Neural cell (in vitro differentiated cells): ENCODE measurements around the gene IVNS1ABP. TPM values are rescaled to one million over a fixed set of nuclear protein-coding genes. Genes with fewer than 3 reads are reported as not detected.

ENCODE experiments used
- H2AFZ ChIP-seq: fragments of 200-600, 300-800 bp; sonication (generic), shearing (Covaris generic); 2 replicates; pipeline ENCODE4 v1.6.0; 2014; ENCODE audit warnings: low read depth, mild to moderate bottlenecking, antibody characterized with exemption, low read length, moderate library complexity
- H3F3A ChIP-seq: fragments of 200-600 bp; shearing (Covaris generic); 2 replicates; pipeline ENCODE4 v1.6.1; 2016; ENCODE audit warnings: mild to moderate bottlenecking, moderate library complexity, mixed read lengths, antibody characterized with exemption, low read length; ENCODE audit not compliant: insufficient read depth, poor library complexity, severe bottlenecking
- H3K27ac ChIP-seq: fragments of 200-600, 300-800 bp; sonication (generic), shearing (Covaris generic); 2 replicates; pipeline ENCODE4 v1.5.1; 2014; ENCODE audit warnings: mild to moderate bottlenecking, low read length, moderate library complexity
- H3K27me3 ChIP-seq: fragments of 300-800, 200-600 bp; sonication (generic), shearing (Covaris generic); 2 replicates; pipeline ENCODE4 v1.6.0; 2014; ENCODE audit warnings: mild to moderate bottlenecking, low read depth, low read length, moderate library complexity; ENCODE audit not compliant: insufficient read depth
- H3K36me3 ChIP-seq: fragments of 300-800, 200-600 bp; sonication (generic), shearing (Covaris generic); 2 replicates; pipeline ENCODE4 v1.5.1; 2014; ENCODE audit warnings: mild to moderate bottlenecking, antibody characterized with exemption, low read length, moderate library complexity; ENCODE audit not compliant: insufficient read depth
- H3K4me2 ChIP-seq: fragments of 300-800, 200-600 bp; sonication (generic), shearing (Covaris generic); 2 replicates; pipeline ENCODE4 v1.6.0; 2014; ENCODE audit warnings: mild to moderate bottlenecking, low read length
- H3K4me3 ChIP-seq: fragments of 300-800, 200-600 bp; sonication (generic), shearing (Covaris generic); 2 replicates; pipeline ENCODE4 v1.5.1; 2014; ENCODE audit warnings: mild to moderate bottlenecking, low read length, moderate library complexity
- H3K79me2 ChIP-seq: fragments of 200-600 bp; shearing (Covaris generic); replicated peaks from 2 replicates; pipeline ENCODE4 v1.6.0; 2014; ENCODE audit warnings: mild to moderate bottlenecking, low read length, moderate library complexity; ENCODE audit not compliant: insufficient read depth
- H3K9ac ChIP-seq: fragments of 300-800, 200-600 bp; sonication (generic), shearing (Covaris generic); 2 replicates; pipeline ENCODE4 v1.6.1; 2016; ENCODE audit warnings: mild to moderate bottlenecking, low read length, mixed read lengths
- H3K9me2 ChIP-seq: fragments of 200-600 bp; shearing (Covaris generic); 2 replicates; pipeline ENCODE4 v1.6.1; 2016; ENCODE audit warnings: mild to moderate bottlenecking, low read length, mixed read lengths; ENCODE audit not compliant: insufficient read depth
- H3K9me3 ChIP-seq: fragments of 200-600, 300-800 bp; sonication (generic), shearing (Covaris generic); 2 replicates; pipeline ENCODE4 v1.6.1; 2016; ENCODE audit warnings: mild to moderate bottlenecking, mixed run types, low read length, moderate library complexity, mixed read lengths
- H4K20me1 ChIP-seq: fragments of 200-600 bp; shearing (Covaris generic); 2 replicates; pipeline ENCODE4 v1.6.1; 2016; ENCODE audit warnings: mild to moderate bottlenecking, mixed run types; ENCODE audit not compliant: insufficient read depth
- EP300 ChIP-seq: fragments of 450-650 bp; conservative IDR thresholded peaks from 2 replicates; pipeline ENCODE4 v1.6.1; 2014; ENCODE audit warnings: antibody characterized with exemption, mild to moderate bottlenecking, moderate library complexity; ENCODE audit not compliant: poor library complexity, severe bottlenecking
- EZH2 ChIP-seq: fragments of 200-600, 300-800 bp; shearing (Covaris generic), sonication (generic); IDR thresholded peaks from 2 replicates; pipeline ENCODE4 v1.6.1; 2014; ENCODE audit warnings: antibody characterized with exemption, low read length, borderline replicate concordance, mild to moderate bottlenecking; ENCODE audit not compliant: insufficient read depth, poor library complexity, severe bottlenecking
- MXI1 ChIP-seq: fragments of 450-650 bp; conservative IDR thresholded peaks from 2 replicates; pipeline ENCODE4 v1.6.1; 2014; ENCODE audit warnings: antibody characterized with exemption, mild to moderate bottlenecking; ENCODE audit not compliant: poor library complexity, severe bottlenecking
- POLR2AphosphoS5 ChIP-seq: IDR thresholded peaks from 2 replicates; pipeline ENCODE4 v1.6.1; 2012
- RAD21 ChIP-seq: fragments of 450-650 bp; conservative IDR thresholded peaks from 2 replicates; pipeline ENCODE4 v1.6.1; 2014; ENCODE audit warnings: antibody characterized with exemption, mild to moderate bottlenecking, moderate library complexity
- SMC3 ChIP-seq: fragments of 450-650 bp; conservative IDR thresholded peaks from 2 replicates; pipeline ENCODE4 v1.6.1; 2014; ENCODE audit warnings: antibody characterized with exemption, mild to moderate bottlenecking, moderate library complexity; ENCODE audit not compliant: poor library complexity
- TAF1 ChIP-seq: IDR thresholded peaks from 2 replicates; pipeline ENCODE4 v1.6.1; 2012; ENCODE audit warnings: low read depth
- polyA plus RNA-seq: library from polyadenylated mRNA; depleted of rRNA; stranded (reverse); fragments of >200 nt; gene quantifications from 2 replicates; pipeline ENCODE4 v1.2.3, GENCODE V29; 2014
- TF ChIP-seq, protein P1 (sequence below): IDR thresholded peaks from 2 replicates; pipeline ENCODE4 v1.6.1; 2012; ENCODE audit warnings: borderline replicate concordance
- TF ChIP-seq, protein P2 (sequence below): fragments of 450-650 bp; IDR thresholded peaks from 2 replicates; pipeline ENCODE4 v1.5.1; 2014; ENCODE audit warnings: antibody characterized with exemption, mild to moderate bottlenecking, moderate library complexity; ENCODE audit not compliant: poor library complexity, severe bottlenecking

The IVNS1ABP gene
- polyA plus RNA-seq, 1 donor from 2014 or later: 208 TPM

- no peaks in the 10 kb centered on the region for H3F3A ChIP-seq
- no peaks in the 10 kb centered on the region for H3K9me2 ChIP-seq
- no peaks in the 10 kb centered on the region for H3K36me3 ChIP-seq
- no peak overlapping the region for H3K4me3 ChIP-seq
- no peak overlapping the region for H3K27ac ChIP-seq
- TF ChIP-seq EZH2 (no peak), SMC3 (no peak), POLR2AphosphoS5 (no peak), TAF1 (no peak)
- no peaks in the 10 kb centered on the region for H3K79me2 ChIP-seq
- H3K9ac ChIP-seq: no peak overlapping the region
- H3K4me2 ChIP-seq: no peak overlapping the region
- H2AFZ ChIP-seq: no peak overlapping the region
- H3K27me3 ChIP-seq: no peaks in the 10 kb centered on the region
- no peaks in the 10 kb centered on the region for H3K9me3 ChIP-seq
- H4K20me1 ChIP-seq: no peaks in the 10 kb centered on the region
Observed at GRCh38 chr1:185262151-185262550, 54.9 kb downstream of the IVNS1ABP start.

DNA sequence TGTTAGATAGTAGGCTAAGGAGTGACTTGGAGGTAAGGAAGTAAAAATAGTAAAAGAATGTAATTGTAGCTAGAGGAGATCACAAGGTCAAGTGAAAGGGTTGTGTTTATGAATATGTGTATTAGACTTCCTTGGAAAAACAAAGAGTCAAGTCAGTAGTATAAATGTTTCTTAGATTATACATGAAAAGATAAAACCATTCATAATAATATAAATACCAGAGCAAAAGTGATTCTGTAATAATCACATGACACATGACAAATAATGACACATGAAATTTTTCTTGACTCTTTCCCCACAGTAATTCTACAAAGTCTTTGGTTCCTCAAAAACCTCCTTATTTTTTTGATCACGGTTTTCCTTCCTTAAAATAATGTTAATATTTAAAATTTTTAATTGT lies 56.4 kb downstream of the IVNS1ABP start:
- H3K9me2 ChIP-seq: no peaks in the 10 kb centered on the region
- no peaks in the 10 kb centered on the region for H3K9me3 ChIP-seq
- TF ChIP-seq, protein P1, sequence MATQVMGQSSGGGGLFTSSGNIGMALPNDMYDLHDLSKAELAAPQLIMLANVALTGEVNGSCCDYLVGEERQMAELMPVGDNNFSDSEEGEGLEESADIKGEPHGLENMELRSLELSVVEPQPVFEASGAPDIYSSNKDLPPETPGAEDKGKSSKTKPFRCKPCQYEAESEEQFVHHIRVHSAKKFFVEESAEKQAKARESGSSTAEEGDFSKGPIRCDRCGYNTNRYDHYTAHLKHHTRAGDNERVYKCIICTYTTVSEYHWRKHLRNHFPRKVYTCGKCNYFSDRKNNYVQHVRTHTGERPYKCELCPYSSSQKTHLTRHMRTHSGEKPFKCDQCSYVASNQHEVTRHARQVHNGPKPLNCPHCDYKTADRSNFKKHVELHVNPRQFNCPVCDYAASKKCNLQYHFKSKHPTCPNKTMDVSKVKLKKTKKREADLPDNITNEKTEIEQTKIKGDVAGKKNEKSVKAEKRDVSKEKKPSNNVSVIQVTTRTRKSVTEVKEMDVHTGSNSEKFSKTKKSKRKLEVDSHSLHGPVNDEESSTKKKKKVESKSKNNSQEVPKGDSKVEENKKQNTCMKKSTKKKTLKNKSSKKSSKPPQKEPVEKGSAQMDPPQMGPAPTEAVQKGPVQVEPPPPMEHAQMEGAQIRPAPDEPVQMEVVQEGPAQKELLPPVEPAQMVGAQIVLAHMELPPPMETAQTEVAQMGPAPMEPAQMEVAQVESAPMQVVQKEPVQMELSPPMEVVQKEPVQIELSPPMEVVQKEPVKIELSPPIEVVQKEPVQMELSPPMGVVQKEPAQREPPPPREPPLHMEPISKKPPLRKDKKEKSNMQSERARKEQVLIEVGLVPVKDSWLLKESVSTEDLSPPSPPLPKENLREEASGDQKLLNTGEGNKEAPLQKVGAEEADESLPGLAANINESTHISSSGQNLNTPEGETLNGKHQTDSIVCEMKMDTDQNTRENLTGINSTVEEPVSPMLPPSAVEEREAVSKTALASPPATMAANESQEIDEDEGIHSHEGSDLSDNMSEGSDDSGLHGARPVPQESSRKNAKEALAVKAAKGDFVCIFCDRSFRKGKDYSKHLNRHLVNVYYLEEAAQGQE: no peak
- TF ChIP-seq TAF1: no peak
- TF ChIP-seq MXI1: no peak
- TF ChIP-seq POLR2AphosphoS5: no peak
- TF ChIP-seq, protein P2, sequence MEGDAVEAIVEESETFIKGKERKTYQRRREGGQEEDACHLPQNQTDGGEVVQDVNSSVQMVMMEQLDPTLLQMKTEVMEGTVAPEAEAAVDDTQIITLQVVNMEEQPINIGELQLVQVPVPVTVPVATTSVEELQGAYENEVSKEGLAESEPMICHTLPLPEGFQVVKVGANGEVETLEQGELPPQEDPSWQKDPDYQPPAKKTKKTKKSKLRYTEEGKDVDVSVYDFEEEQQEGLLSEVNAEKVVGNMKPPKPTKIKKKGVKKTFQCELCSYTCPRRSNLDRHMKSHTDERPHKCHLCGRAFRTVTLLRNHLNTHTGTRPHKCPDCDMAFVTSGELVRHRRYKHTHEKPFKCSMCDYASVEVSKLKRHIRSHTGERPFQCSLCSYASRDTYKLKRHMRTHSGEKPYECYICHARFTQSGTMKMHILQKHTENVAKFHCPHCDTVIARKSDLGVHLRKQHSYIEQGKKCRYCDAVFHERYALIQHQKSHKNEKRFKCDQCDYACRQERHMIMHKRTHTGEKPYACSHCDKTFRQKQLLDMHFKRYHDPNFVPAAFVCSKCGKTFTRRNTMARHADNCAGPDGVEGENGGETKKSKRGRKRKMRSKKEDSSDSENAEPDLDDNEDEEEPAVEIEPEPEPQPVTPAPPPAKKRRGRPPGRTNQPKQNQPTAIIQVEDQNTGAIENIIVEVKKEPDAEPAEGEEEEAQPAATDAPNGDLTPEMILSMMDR: no peak
- TF ChIP-seq SMC3: no peak
- TF ChIP-seq RAD21: no peak
- H3K9ac ChIP-seq: no peak overlapping the region
- H3K36me3 ChIP-seq: no peaks in the 10 kb centered on the region
- H3K27me3 ChIP-seq: no peaks in the 10 kb centered on the region
- H3K27ac ChIP-seq: no peak overlapping the region
- no peak overlapping the region for H3K4me3 ChIP-seq
- H2AFZ ChIP-seq: no peak overlapping the region
- H4K20me1 ChIP-seq: no peaks in the 10 kb centered on the region
- no peaks in the 10 kb centered on the region for H3F3A ChIP-seq
- H3K4me2 ChIP-seq: no peak overlapping the region
- H3K79me2 ChIP-seq: no peaks in the 10 kb centered on the region

- H3K9me3 ChIP-seq: no peaks in the 10 kb centered on the region
- no peaks in the 10 kb centered on the region for H3K27me3 ChIP-seq
- TF ChIP-seq RAD21 (no peak), EP300 (no peak), MXI1 (no peak), TAF1 (no peak), POLR2AphosphoS5 (no peak), SMC3 (no peak)
- TF ChIP-seq, protein P1: no peak
- TF ChIP-seq, protein P2: no peak
- H2AFZ ChIP-seq: no peak overlapping the region
- H3K9me2 ChIP-seq: no peaks in the 10 kb centered on the region
- H3K27ac ChIP-seq: no peak overlapping the region
- H3K4me3 ChIP-seq: no peak overlapping the region
- H3K9ac ChIP-seq: no peak overlapping the region
- no peaks in the 10 kb centered on the region for H3K79me2 ChIP-seq
- H3F3A ChIP-seq: no peaks in the 10 kb centered on the region
- no peaks in the 10 kb centered on the region for H4K20me1 ChIP-seq
- no peaks in the 10 kb centered on the region for H3K36me3 ChIP-seq
- no peak overlapping the region for H3K4me2 ChIP-seq
Observed at GRCh38 chr1:185258676-185259075, 58.4 kb downstream of the IVNS1ABP start.
